Neural progenitor cell (in vitro differentiated cells): ENCODE results near the gene LMAN1L. TPM values are rescaled to one million over a fixed set of nuclear protein-coding genes. Genes with fewer than 3 reads are reported as not detected.

Experiments
- DNase-seq: peaks from one replicate; pipeline ENCODE4 v3.0.0-alpha.2; 2016; ENCODE audit warnings: low spot score
- H2AFZ ChIP-seq: fragments of 200-600 bp; sonication (generic); replicated peaks from 2 replicates; pipeline ENCODE4 v1.6.1; 2016; ENCODE audit warnings: antibody characterized with exemption
- H3F3A ChIP-seq: fragments of 200-600 bp; sonication (generic); 2 replicates; pipeline ENCODE4 v1.6.1; 2016; ENCODE audit warnings: antibody characterized with exemption, low read depth
- H3K27ac ChIP-seq: fragments of 200-600 bp; sonication (generic); 2 replicates; pipeline ENCODE4 v1.5.1; 2016; ENCODE audit warnings: mild to moderate bottlenecking
- H3K27me3 ChIP-seq: fragments of 200-600 bp; sonication (generic); 2 replicates; pipeline ENCODE4 v1.6.1; 2016; ENCODE audit warnings: mild to moderate bottlenecking, moderate library complexity
- H3K36me3 ChIP-seq: fragments of 200-600 bp; sonication (generic); 2 replicates; pipeline ENCODE4 v1.5.1; 2016
- H3K4me1 ChIP-seq: fragments of 200-600 bp; sonication (generic); 2 replicates; pipeline ENCODE4 v1.6.1; 2016; ENCODE audit warnings: mixed run types
- H3K4me2 ChIP-seq: fragments of 200-600 bp; sonication (generic); 2 replicates; pipeline ENCODE4 v1.6.1; 2016
- H3K4me3 ChIP-seq: fragments of 200-600 bp; sonication (generic); 2 replicates; pipeline ENCODE4 v1.5.1; 2016
- H3K79me2 ChIP-seq: fragments of 200-600 bp; sonication (generic); 2 replicates; pipeline ENCODE4 v1.6.1; 2016; ENCODE audit warnings: low read depth
- H3K9ac ChIP-seq: fragments of 200-600 bp; sonication (generic); 2 replicates; pipeline ENCODE4 v1.6.1; 2016
- H3K9me3 ChIP-seq: fragments of 200-600 bp; sonication (generic); 2 replicates; pipeline ENCODE4 v1.5.1; 2016; ENCODE audit warnings: low read depth
- H4K20me1 ChIP-seq: fragments of 200-600 bp; sonication (generic); 2 replicates; pipeline ENCODE4 v1.6.1; 2016; ENCODE audit warnings: low read depth
- H3K27ac Mint-ChIP-seq: 3 replicates; pipeline ENCODE4 v1.8.0; 2021; ENCODE audit warnings: mixed read lengths
- H3K27me3 Mint-ChIP-seq: 2 replicates; pipeline ENCODE4 v1.8.0; 2022; ENCODE audit warnings: low read depth, mild to moderate bottlenecking, inconsistent platforms, moderate library complexity, mixed read lengths; ENCODE audit not compliant: insufficient read depth
- H3K36me3 Mint-ChIP-seq: 3 replicates; pipeline ENCODE4 v1.8.0; 2021; ENCODE audit warnings: mixed read lengths
- H3K4me1 Mint-ChIP-seq: 3 replicates; pipeline ENCODE4 v1.8.0; 2021; ENCODE audit warnings: mixed read lengths
- H3K4me3 Mint-ChIP-seq: 3 replicates; pipeline ENCODE4 v1.8.0; 2021; ENCODE audit warnings: mild to moderate bottlenecking, moderate library complexity, mixed read lengths
- H3K9me3 Mint-ChIP-seq: 3 replicates; pipeline ENCODE4 v1.8.0; 2020; ENCODE audit warnings: mixed read lengths
- CTCF ChIP-seq: fragments of 200-600 bp; sonication (generic); IDR thresholded peaks from 2 replicates; pipeline ENCODE4 v1.5.1; 2017; ENCODE audit warnings: antibody characterized with exemption, mild to moderate bottlenecking
- EZH2 ChIP-seq: fragments of 200-600 bp; sonication (generic); IDR thresholded peaks from 2 replicates; pipeline ENCODE4 v1.6.1; 2017; ENCODE audit warnings: antibody characterized with exemption, mild to moderate bottlenecking, moderate library complexity
- EZH2phosphoT487 ChIP-seq: fragments of 200-600 bp; sonication (generic); IDR thresholded peaks from 2 replicates; pipeline ENCODE4 v1.6.1; 2017; ENCODE audit warnings: antibody characterized with exemption
- total RNA-seq: library from RNA; depleted of rRNA; stranded (reverse); fragments of >200 nt; gene quantifications from 2 replicates; pipeline ENCODE4 v1.2.3, GENCODE V29; 2015; ENCODE audit warnings: low replicate concordance

Gene LMAN1L
- total RNA-seq, 1 donor from 2014 or later, result not detected

GRCh38 chr15:74804935-74805334 lies 7.7 kb upstream of the LMAN1L start:
- peak overlapping the region; percentile 16 for H3K4me3 Mint-ChIP-seq
- H3K4me1 Mint-ChIP-seq, result peaks cover 8% of the 10 kb centered on the region
- Histone ChIP-seq H3K9me3 (no peaks in the 10 kb centered on the region), H3F3A (no peaks in the 10 kb centered on the region), H3K4me2 (no peak overlapping the region), H4K20me1 (peaks cover 9% of the 10 kb centered on the region), H3K4me1 (peaks cover 4% of the 10 kb centered on the region), H3K36me3 (no peaks in the 10 kb centered on the region), H3K27ac (no peak overlapping the region), H3K79me2 (no peaks in the 10 kb centered on the region), H2AFZ (no peak overlapping the region), H3K27me3 (no peaks in the 10 kb centered on the region), H3K4me3 (no peak overlapping the region), H3K9ac (no peak overlapping the region)
- H3K36me3 Mint-ChIP-seq, result peaks cover 11% of the 10 kb centered on the region
- TF ChIP-seq EZH2phosphoT487, result no peak
- TF ChIP-seq CTCF, result no peak
- TF ChIP-seq EZH2, result no peak
- peaks cover 3% of the 10 kb centered on the region for H3K27me3 Mint-ChIP-seq
- peak overlapping the region; percentile 10 for H3K27ac Mint-ChIP-seq
- DNase-seq, result no peak
- H3K9me3 Mint-ChIP-seq, result no peaks in the 10 kb centered on the region

GRCh38 chr15:74807282-74807681 lies 5.4 kb upstream of the LMAN1L start:
- Mint-ChIP-seq H3K27ac (no peak overlapping the region), H3K27me3 (peaks cover 3% of the 10 kb centered on the region), H3K9me3 (no peaks in the 10 kb centered on the region), H3K4me3 (no peak overlapping the region), H3K36me3 (peaks cover 11% of the 10 kb centered on the region), H3K4me1 (peaks cover 8% of the 10 kb centered on the region)
- Histone ChIP-seq H3K4me3 (no peak overlapping the region), H3F3A (no peaks in the 10 kb centered on the region), H3K79me2 (no peaks in the 10 kb centered on the region), H3K9me3 (no peaks in the 10 kb centered on the region), H3K9ac (no peak overlapping the region), H4K20me1 (no peaks in the 10 kb centered on the region), H3K27me3 (no peaks in the 10 kb centered on the region), H3K27ac (no peak overlapping the region), H3K4me1 (peaks cover 4% of the 10 kb centered on the region), H3K4me2 (no peak overlapping the region), H3K36me3 (no peaks in the 10 kb centered on the region), H2AFZ (no peak overlapping the region)
- DNase-seq, result no peak
- TF ChIP-seq EZH2 (no peak), CTCF (no peak), EZH2phosphoT487 (no peak)

GRCh38 chr15:74808078-74808839 lies 4.4 kb upstream of the LMAN1L start:
- Histone ChIP-seq H3K4me1 (peaks cover 4% of the 10 kb centered on the region), H3K9me3 (no peaks in the 10 kb centered on the region), H3K4me3 (no peak overlapping the region), H4K20me1 (no peaks in the 10 kb centered on the region), H2AFZ (no peak overlapping the region), H3K79me2 (no peaks in the 10 kb centered on the region), H3F3A (no peaks in the 10 kb centered on the region), H3K4me2 (no peak overlapping the region), H3K27me3 (no peaks in the 10 kb centered on the region), H3K36me3 (no peaks in the 10 kb centered on the region), H3K27ac (no peak overlapping the region), H3K9ac (no peak overlapping the region)
- peaks cover 8% of the 10 kb centered on the region for H3K4me1 Mint-ChIP-seq
- H3K36me3 Mint-ChIP-seq, result peaks cover 9% of the 10 kb centered on the region
- no peak overlapping the region for H3K4me3 Mint-ChIP-seq
- no peak for DNase-seq
- TF ChIP-seq EZH2, result no peak
- TF ChIP-seq CTCF, result no peak
- TF ChIP-seq EZH2phosphoT487, result no peak
- no peaks in the 10 kb centered on the region for H3K9me3 Mint-ChIP-seq
- peaks cover 4% of the 10 kb centered on the region for H3K27me3 Mint-ChIP-seq
- H3K27ac Mint-ChIP-seq, result no peak overlapping the region
